Fibroblast of skin of left biceps (primary cell): ENCODE data around the gene RPN1.
"Not testable (repeated sequence)": the region's sequence is repeated elsewhere in the genome, so short reads cannot be mapped to it uniquely, and the experiment has no call there.

Experiments used
- DNase-seq, 2 experiments: peaks; one replicate each; pipeline ENCODE4 v3.0.0-alpha.2; 2013; ENCODE audit warnings: low read depth in 2 of 2

The RPN1 gene

GRCh38 chr3:128650096-128651050, at the start of gene RPN1:
RPN1 (minus strand) TSS chr3:128650818; CDS start chr3:128650800, 18 bp downstream.
- DNase-seq = peak; percentile 82 to 85

GRCh38 chr3:128698211-128699047, 47.8 kb upstream of the RPN1 start:
- DNase-seq = no peak

DNA sequence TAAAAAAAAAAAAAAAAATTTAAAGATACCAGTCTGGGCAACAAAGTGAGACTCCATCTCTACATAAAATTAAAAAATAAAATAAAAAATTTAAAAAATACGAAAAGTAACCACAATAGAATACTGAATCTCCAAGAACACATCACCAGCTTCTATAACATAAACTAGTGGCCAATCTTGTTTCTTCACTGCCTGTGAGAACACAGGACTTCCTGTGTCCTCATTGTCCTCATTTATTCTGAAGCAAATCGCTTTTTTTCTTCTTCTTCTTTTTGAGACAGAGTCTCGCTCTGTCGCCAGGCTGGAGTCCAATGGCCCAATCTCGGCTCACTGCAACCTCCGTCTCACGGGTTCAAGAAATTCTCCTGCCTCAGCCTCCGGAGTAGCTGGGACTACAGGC, 46.7 kb upstream of the RPN1 start:
- no peak for DNase-seq

DNA sequence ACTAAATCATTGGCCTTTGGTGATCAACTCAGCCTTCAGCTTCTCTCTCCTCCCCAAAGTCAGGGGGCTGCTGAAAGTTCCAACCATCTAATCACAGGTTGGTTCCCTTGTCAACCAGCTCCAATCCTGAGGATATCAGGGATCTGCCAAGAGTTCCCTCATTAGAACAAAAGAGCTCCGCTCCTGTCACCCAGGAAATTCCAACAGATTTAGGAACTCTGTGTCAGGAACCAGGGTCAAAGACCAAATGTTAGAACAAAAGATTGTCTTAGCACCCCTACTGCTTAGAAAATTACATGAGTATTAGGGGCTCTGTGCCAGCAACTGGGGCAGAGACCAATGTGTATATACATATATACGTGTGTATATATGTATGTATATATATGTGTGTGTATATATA, 43.1 kb upstream of the RPN1 start:
- DNase-seq = no peak

DNA sequence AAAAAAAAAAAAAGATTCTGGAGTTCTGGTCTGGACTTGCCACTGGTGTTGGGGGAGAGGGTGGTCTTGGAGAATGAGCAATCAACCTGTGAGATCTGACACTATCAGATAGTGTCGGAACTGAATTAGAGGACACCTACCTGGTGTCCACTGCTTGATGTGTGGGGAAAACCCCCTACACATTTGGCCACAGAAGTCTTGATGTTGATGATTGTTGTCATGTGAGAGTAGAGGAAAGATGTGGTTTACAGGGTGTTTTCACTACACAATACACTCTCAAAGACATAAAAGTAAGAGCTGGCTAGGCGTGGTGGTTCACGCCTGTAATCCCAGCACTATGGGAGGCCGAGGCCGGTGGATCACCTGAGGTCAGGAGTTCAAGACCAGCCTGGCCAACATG, 38.4 kb upstream of the RPN1 start:
- no peak for DNase-seq

GRCh38 chr3:128686465-128686864, 35.8 kb upstream of the RPN1 start:
- no peak for DNase-seq

DNA sequence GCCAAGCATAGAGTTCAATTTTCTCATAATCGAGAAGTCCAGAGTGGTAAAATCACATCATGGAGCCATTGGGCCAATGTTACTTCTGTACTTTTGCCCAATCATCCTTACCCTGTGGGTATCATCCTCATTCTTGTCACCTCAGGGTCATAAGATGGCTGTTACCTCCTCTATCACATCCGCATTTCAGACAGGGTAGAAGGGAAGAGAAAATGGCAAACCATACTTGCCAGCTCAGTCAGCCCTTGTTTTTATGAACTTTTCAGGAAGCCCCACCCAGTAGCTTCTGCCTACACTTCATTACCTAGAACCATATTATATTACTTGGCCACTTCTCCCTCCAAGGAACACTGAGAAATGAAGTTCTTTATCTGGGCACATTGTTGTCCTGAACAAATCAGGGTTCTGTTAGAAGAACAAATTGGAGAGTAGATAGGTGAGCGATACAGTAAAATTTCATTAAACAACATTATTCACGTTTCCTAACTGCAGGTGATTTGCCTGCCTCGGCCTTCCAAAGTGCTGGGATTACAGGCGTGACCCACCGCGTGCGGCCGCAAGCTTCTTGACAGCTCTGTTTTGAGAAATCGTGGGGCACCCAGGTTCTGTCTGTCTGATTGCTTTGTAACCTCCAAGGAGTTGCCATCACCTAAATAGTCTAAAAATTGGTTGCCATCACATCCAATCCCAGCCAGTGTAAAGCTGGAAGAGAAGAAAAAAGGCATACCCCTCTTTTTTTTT, 34.5 kb upstream of the RPN1 start:
- DNase-seq = no peak

DNA sequence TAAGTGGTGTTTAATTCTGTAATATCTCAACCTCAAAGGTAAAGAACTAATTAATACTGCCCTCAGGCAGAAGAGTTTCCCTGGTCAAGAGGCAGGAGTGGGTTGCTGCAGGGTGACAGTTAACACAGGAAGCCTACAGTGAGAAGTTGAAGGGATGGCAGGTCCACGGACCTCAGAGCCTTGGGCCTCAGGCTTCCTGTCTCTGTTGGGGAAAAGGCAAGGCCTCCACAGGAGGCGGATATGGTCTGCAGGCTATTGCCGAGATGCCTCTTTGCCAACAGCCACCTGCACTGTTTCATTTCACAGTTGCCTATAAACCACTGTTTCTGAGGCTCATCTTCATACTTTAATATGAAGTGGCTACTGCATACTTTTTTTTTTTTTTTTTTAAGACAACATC, 33.3 kb upstream of the RPN1 start:
- no peak for DNase-seq

- no peak for DNase-seq
These were observed 30.8 kb upstream of the RPN1 start for GRCh38 chr3:128681369-128681829.

DNA sequence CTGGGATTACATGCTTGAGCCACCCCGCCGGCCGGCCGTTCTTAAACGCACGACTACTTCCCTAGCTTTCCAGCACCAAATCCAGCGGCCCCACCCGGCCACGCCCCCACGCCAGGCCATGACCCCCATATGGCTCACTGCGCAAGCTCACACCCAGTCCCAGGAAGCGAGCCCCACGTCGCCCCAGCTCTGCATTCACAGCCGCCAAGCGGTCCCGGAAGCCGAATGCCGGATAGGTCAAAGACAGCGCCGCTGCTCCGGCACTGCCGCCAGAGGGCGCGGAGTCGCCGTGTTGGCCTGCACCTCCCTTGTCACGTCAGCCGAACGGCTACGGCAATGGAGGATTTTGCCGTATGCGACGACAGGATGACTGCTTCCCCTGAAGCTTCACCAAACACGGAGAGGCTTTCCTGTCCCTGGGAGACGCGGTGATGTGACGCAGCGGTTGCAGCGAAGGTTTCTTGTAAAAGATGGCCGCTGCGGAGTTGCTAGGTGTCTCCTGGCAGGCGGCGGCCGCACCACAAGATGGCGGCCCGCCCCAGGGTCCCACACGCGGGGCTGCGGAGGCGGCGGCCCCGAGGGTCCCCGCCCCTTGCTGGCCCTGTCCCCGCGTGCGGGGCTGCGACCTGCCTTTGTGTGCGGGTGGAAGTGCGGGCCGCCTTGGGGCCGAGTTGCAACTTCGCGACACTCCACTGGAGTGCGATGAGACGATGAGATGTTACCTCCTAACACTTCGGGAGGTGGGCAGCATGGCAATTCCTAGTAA, 30.2 kb upstream of the RPN1 start:
- peak; percentile 91 to 93 for DNase-seq

- no peak for DNase-seq
These were observed 28.7 kb upstream of the RPN1 start for GRCh38 chr3:128679338-128679737.

DNA sequence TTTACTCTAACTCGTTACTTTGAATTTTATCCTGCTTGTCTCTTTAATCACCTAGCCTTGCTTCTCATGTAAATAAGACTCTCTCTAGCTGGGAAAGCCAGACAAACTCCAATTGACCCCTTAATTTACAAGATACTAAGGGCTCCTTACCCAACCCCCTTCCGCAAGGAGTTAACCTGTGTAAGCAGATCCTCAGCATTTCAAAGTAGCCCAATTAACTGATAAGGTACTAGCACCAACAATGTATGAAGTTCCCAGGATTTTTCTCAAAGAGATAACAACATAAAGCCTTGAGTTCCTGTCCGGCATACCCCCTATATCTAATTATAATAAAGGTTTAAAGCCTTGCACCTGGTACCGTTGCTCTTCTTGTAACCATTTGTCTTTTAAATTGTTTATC, 25.2 kb upstream of the RPN1 start:
- not testable (repeated sequence) for DNase-seq

- no peak for DNase-seq
These were observed 23.7 kb upstream of the RPN1 start for GRCh38 chr3:128674161-128674784.

DNA sequence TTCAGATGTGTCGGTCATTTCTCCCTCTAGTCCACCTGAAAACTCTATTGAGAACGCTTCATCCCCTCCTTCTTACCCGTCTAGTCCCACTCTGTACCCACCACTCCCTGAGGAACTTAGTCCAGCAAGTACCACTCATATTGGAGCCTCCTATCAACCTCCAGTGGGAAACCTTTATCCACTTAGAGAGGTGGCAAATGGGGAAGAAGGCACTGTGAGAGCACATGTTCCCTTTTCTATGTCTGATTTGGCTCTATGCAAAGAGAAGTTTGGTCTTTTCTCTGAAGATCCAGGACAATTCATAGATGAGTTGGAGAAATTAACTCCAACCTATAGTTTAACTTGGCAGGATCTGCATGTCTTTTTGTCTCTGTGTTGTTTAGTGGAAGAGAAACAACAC, 17.0 kb upstream of the RPN1 start:
- DNase-seq = no peak

GRCh38 chr3:128665362-128666021, 14.9 kb upstream of the RPN1 start:
- DNase-seq = no peak

- DNase-seq = no peak
These were observed 12.5 kb upstream of the RPN1 start for GRCh38 chr3:128663151-128663550.

- no peak for DNase-seq
These were observed 4.9 kb upstream of the RPN1 start for GRCh38 chr3:128655531-128655930.

DNA sequence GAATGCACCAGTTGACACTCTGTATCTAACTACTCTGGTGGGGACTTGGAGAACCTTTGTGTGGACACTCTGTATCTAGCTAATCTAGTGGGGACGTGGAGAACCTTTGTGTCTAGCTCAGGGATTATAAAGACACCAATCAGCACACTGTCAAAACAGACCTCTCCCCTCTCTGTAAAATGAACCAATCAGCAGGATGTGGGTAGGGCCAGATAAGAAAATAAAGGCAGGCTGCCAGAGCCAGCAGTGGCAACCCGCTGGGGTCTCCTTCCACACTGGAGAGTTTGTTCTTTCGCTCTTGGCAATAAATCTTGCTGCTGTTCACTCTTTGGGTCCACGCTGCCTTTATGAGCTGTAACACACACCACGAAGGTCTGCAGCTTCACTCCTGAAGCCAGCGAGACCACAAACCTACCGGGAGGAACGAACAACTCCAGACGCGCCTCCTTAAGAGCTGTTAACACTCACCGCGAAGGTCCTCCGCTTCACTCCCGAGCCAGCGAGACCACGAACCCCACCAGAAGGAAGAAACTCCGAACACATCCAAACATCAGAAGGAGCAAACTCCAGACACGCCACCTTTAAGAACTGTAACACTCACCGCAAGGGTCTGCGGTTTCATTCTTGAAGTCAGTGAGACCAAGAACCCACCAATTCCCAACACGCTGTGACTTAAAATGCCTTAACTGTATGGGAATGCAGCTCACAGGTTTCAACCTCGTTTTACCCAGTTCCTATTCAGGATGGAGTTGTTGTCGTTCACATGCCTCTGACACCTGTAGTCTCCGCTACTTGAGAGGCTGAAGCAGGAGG, 3.6 kb upstream of the RPN1 start:
- DNase-seq = not testable (repeated sequence)

DNA sequence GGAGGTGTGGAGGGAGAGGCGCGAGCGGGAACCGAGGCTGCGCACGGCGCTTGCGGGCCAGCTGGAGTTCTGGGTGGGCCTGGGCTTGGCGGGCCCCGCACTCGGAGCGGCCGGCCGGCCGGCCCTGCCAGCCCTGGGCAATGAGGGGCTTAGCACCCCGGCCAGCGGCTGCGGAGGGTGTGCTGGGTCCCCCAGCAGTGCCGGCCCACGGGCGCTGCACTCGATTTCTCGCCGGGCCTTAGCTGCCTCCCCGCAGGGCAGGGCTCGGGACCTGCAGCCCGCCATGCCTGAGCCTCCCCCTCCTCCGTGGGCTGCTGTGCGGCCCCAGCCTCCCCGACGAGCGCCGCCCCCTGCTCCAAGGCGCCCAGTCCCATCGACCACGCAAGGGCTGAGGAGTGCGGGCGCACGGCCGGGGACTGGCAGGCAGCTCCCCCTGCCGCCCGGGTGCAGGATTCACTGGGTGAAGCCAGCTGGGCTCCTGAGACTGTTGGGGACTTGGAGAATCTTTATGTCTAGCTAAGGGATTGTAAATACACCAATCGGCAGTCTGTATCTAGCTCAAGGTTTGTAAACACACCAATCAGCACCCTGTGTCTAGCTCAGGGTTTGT, 2.9 kb upstream of the RPN1 start:
- not testable (repeated sequence) for DNase-seq
